ENCODE measurements around the gene CAST.

Gene CAST

GRCh38 chr5:96677496-96677895 lies 15.3 kb downstream of the CAST start:
- in situ Hi-C loops (cut with MboI; ENCODE audit: low sequenced_read_pairs, unreplicated experiment): no loop called here
- TF ChIP-seq CTCF (IDR thresholded peaks at IDR 0.05; ENCODE audit: borderline replicate concordance, control extremely low read depth, extremely low read depth, insufficient read depth, missing control alignments): no peak
- DNase-seq (ENCODE audit: low spot score): no peak

- DNase-seq (ENCODE audit: low spot score): no peak
- TF ChIP-seq CTCF (IDR thresholded peaks at IDR 0.05; ENCODE audit: borderline replicate concordance, control extremely low read depth, extremely low read depth, insufficient read depth, missing control alignments): no peak
- in situ Hi-C loops (cut with MboI; ENCODE audit: low sequenced_read_pairs, unreplicated experiment): no loop called here
Measured at GRCh38 chr5:96679293-96679692, 17.1 kb downstream of the CAST start.

- in situ Hi-C loops (cut with MboI; ENCODE audit: low sequenced_read_pairs, unreplicated experiment): no loop called here
- no peak for TF ChIP-seq CTCF (IDR thresholded peaks at IDR 0.05; ENCODE audit: borderline replicate concordance, control extremely low read depth, extremely low read depth, insufficient read depth, missing control alignments)
Measured at GRCh38 chr5:96680759-96681470, 18.7 kb downstream of the CAST start.

GRCh38 chr5:96683392-96683791 lies 21.2 kb downstream of the CAST start:
- in situ Hi-C loops (cut with MboI; ENCODE audit: low sequenced_read_pairs, unreplicated experiment): no loop called here
- TF ChIP-seq CTCF (IDR thresholded peaks at IDR 0.05; ENCODE audit: borderline replicate concordance, control extremely low read depth, extremely low read depth, insufficient read depth, missing control alignments): no peak
- no peak for DNase-seq (ENCODE audit: low spot score)

More at GRCh38 chr5:96680759-96681470, 18.7 kb downstream of the CAST start:
- DNase-seq (ENCODE audit: low spot score): no peak

- in situ Hi-C loops (cut with MboI; ENCODE audit: low sequenced_read_pairs, unreplicated experiment): no loop called here
- DNase-seq (ENCODE audit: low spot score): no peak
- no peak for TF ChIP-seq CTCF (IDR thresholded peaks at IDR 0.05; ENCODE audit: borderline replicate concordance, control extremely low read depth, extremely low read depth, insufficient read depth, missing control alignments)
Measured at GRCh38 chr5:96683810-96684209, 21.6 kb downstream of the CAST start.

- TF ChIP-seq CTCF (IDR thresholded peaks at IDR 0.05; ENCODE audit: borderline replicate concordance, control extremely low read depth, extremely low read depth, insufficient read depth, missing control alignments): no peak
- DNase-seq (ENCODE audit: low spot score): no peak
Measured at GRCh38 chr5:96687080-96687479, 24.9 kb downstream of the CAST start.

More at GRCh38 chr5:96687080-96687479, 24.9 kb downstream of the CAST start:
- in situ Hi-C loops (cut with MboI; ENCODE audit: low sequenced_read_pairs, unreplicated experiment): no loop called here
